GM12878 (cell line): ENCODE measurements around the gene PPM1D. TPM values are rescaled to one million over a fixed set of nuclear protein-coding genes. Genes with fewer than 3 reads are reported as not detected.
"Not testable (repeated sequence)": the region's sequence is repeated elsewhere in the genome, so short reads cannot be mapped to it uniquely, and the experiment has no call there.

Source experiments
- ATAC-seq: fragments of 200-7000 bp; cut with Tn5 transposase; 3 replicates; pipeline ENCODE4 v1.9.1; 2020; ENCODE audit warnings: mild to moderate bottlenecking, moderate library complexity
- BruUV-seq: library from RNA; stranded (reverse); fragments of 400-500 nt; replicated peaks from 2 replicates; lab custom pipeline; 2021; lab: Mats Ljungman, UMichigan
- CTCF ChIA-PET: fragments of 300-600 bp; sonication (Branson Sonifier 250); formaldehyde crosslinking; extraction: SDS; loops from one replicate; lab custom pipeline; 2021; ENCODE audit warnings: inconsistent platforms; lab: Yijun Ruan, JAX
- POLR2A ChIA-PET: fragments of 350-600 bp; formaldehyde crosslinking; extraction: SDS; loops from one replicate; lab custom pipeline; 2021; ENCODE audit warnings: inconsistent platforms; lab: Charles Lee
- RAD21 ChIA-PET: fragments of 300-600 bp; sonication (Branson Sonifier 250); formaldehyde crosslinking; loops from one replicate; lab custom pipeline; 2023; ENCODE audit warnings: antibody characterized with exemption; ENCODE audit not compliant: unreplicated experiment; lab: Charles Lee
- SMC1A ChIA-PET: fragments of 300-600 bp; sonication (Branson Sonifier 250); formaldehyde crosslinking; loops from one replicate; lab custom pipeline; 2023; ENCODE audit not compliant: unreplicated experiment, uncharacterized antibody; lab: Charles Lee
- DNase-seq: peaks from one replicate; pipeline ENCODE4 v3.0.0-alpha.2; 2011; ENCODE audit warnings: low read depth, low spot score
- FAIRE-seq: peaks from 3 replicates; lab custom pipeline; 2011; peaks lifted over from hg19 to GRCh38; lab: Jason Lieb, UNC
- H2AFZ ChIP-seq: 2 replicates; pipeline ENCODE4 v1.6.0; 2011; ENCODE audit warnings: low read depth, low read length, control low read depth; ENCODE audit not compliant: control insufficient read depth
- H3K27ac ChIP-seq: 2 replicates; pipeline ENCODE4 v1.5.1; 2011; ENCODE audit warnings: control low read depth; ENCODE audit not compliant: control insufficient read depth, insufficient read depth
- H3K27me3 ChIP-seq, 2 experiments: replicated peaks in 1 of 2; 2 replicates each; pipeline versions ENCODE4 v1.6.0 to v1.6.1; 2011; ENCODE audit warnings: low read length in 1 of 2; ENCODE audit not compliant: control insufficient read depth in 2 of 2, insufficient read depth in 2 of 2
- H3K36me3 ChIP-seq, 2 experiments: 2 replicates each; pipeline ENCODE4 v1.5.1; 2011; ENCODE audit warnings: low read length in 1 of 2; ENCODE audit not compliant: control insufficient read depth in 2 of 2, insufficient read depth in 2 of 2
- H3K4me1 ChIP-seq: 2 replicates; pipeline ENCODE4 v1.6.1; 2011; ENCODE audit warnings: mild to moderate bottlenecking, low read length, moderate library complexity, mixed read lengths; ENCODE audit not compliant: control insufficient read depth, insufficient read depth
- H3K4me2 ChIP-seq: 2 replicates; pipeline ENCODE4 v1.6.0; 2011; ENCODE audit warnings: control low read depth; ENCODE audit not compliant: control insufficient read depth, insufficient read depth
- H3K4me3 ChIP-seq: fragments of 200-600 bp; sonication (generic); 2 replicates; pipeline ENCODE4 v1.5.1; 2016
- H3K79me2 ChIP-seq: 2 replicates; pipeline ENCODE4 v1.6.0; 2011; ENCODE audit warnings: low read length; ENCODE audit not compliant: control insufficient read depth, insufficient read depth
- H3K9ac ChIP-seq: 2 replicates; pipeline ENCODE4 v1.8.0; 2011; ENCODE audit warnings: low read length, control low read depth, mixed read lengths; ENCODE audit not compliant: control insufficient read depth, insufficient read depth
- H3K9me3 ChIP-seq: replicated peaks from 3 replicates; pipeline ENCODE4 v1.5.1; 2011; ENCODE audit warnings: mild to moderate bottlenecking, low read length; ENCODE audit not compliant: control insufficient read depth, insufficient read depth
- H4K20me1 ChIP-seq: 2 replicates; pipeline ENCODE4 v1.6.0; 2011; ENCODE audit not compliant: control insufficient read depth, insufficient read depth
- ETV6 ChIP-seq, 2 experiments: fragments of 450-650 bp in 1 of 2; IDR thresholded peaks in 1 of 2; conservative IDR thresholded peaks in 1 of 2; 2 replicates each; pipeline ENCODE4 v1.6.1; 2014; ENCODE audit warnings: antibody characterized with exemption in 1 of 2, borderline replicate concordance in 1 of 2, low read depth in 1 of 2, mild to moderate bottlenecking in 1 of 2, moderate library complexity in 1 of 2
- NFXL1 ChIP-seq: fragments of 450-650 bp; IDR thresholded peaks from 2 replicates; pipeline ENCODE4 v1.6.1; 2017; ENCODE audit warnings: antibody characterized with exemption, mild to moderate bottlenecking, borderline replicate concordance
- WGBS: methylation state at CpG from one replicate; pipeline ENCODE4 v1.1.6; 2016; ENCODE audit warnings: low lambda C conversion rate; ENCODE audit not compliant: insufficient replicate concordance, insufficient coverage; ENCODE audit errors: missing lambda C conversion rate; 5-methylcytosine and 5-hydroxymethylcytosine counted together
- in situ Hi-C: fragments of 300-500 bp; cut with MboI; formaldehyde crosslinking; loops from 9 replicates; pipeline ENCODE4 v1.14.3; 2018; ENCODE audit warnings: mixed read lengths
- intact Hi-C: fragments of 100-400 bp; cut with micrococcal nuclease; formaldehyde crosslinking; loops from one replicate; pipeline ENCODE4 v1.14.2; 2022; ENCODE audit not compliant: unreplicated experiment
- polyA plus RNA-seq, 11 experiments: library from polyadenylated mRNA; depleted of rRNA in 4 of 11; unstranded in 6 of 11; stranded (reverse) in 5 of 11; fragments of >200 nt; fragmentation: Nextera tagmentation in 4 of 11; fragmentation: Illumina TruSeq in 1 of 11; extraction: Ambion mirVana in 4 of 11; extraction: Trizol in 1 of 11; gene quantifications; 1 replicate in 1 of 11; 2 replicates in 10 of 11; pipeline versions ENCODE4 v1.2.1 to v1.2.3, GENCODE V29; 2011 to 2016; ENCODE audit warnings: inconsistent platforms in 2 of 11, missing spikeins in 2 of 11, low read depth in 1 of 11
- total RNA-seq, 4 experiments: library from RNA; depleted of rRNA in 3 of 4; stranded (reverse); fragments of >200 nt in 3 of 4; fragmentation: Illumina TruSeq in 1 of 4; extraction: Trizol in 1 of 4; gene quantifications; 2 replicates each; pipeline versions ENCODE4 v1.2.1 to v1.2.3, GENCODE V29; 2013 to 2021

PPM1D gene
- total and polyA plus RNA-seq, 10 of the 15 experiments (the other 5 are each of a cell fraction or from before 2014, with no cell fraction given), result 1.9 to 20.8 (median 10.7) TPM

GRCh38 chr17:60593441-60594036, 6.5 kb upstream of the PPM1D start:
- CTCF ChIA-PET, result interaction anchor here (0.8 to 2.6 kb wide), 3 partner anchors 16 to 44 kb away, joined by 4 to 10 read pairs (median 5); no protein-coding TSS in a partner anchor
- H3K4me2 ChIP-seq, H3K4me3 ChIP-seq, H3K9me3 ChIP-seq, H3K27ac ChIP-seq: not testable (repeated sequence)
- RAD21 ChIA-PET, result interaction anchor here (0.8 kb wide), 1 partner anchor 10 kb away, joined by 3 read pairs; no protein-coding TSS in a partner anchor
- TF ChIP-seq ETV6 (conservative IDR thresholded peaks at IDR 0.05 in 1 of 2, IDR thresholded peaks at IDR 0.05 in 1 of 2; ENCODE audit: borderline replicate concordance in 1 of 2, low read depth in 1 of 2), result 0 out of 4 replicates have a peak, but pooled peaks of 1 of the 2 experiments have one; percentile 36
- peak; percentile 31; the same call in 1 of the 2 replicates for TF ChIP-seq NFXL1
- TF ChIP-seq, all 136 proteins: peak for 2; not testable (repeated sequence) for 134
- ChIA-PET POLR2A (interaction anchor here (0.6 to 0.9 kb wide), 3 partner anchors 17 to 1512 kb away, joined by 3 to 6 read pairs (median 4); no protein-coding TSS in a partner anchor), SMC1A (interaction anchor here (0.8 to 0.9 kb wide), 2 partner anchors 10 to 44 kb away, joined by 3 read pairs; no protein-coding TSS in a partner anchor)
- H3K27me3 ChIP-seq, H3K79me2 ChIP-seq, H3K9ac ChIP-seq, H2AFZ ChIP-seq, H3K4me1 ChIP-seq, DNase-seq, BruUV-seq, FAIRE-seq, H4K20me1 ChIP-seq, intact Hi-C loops, ATAC-seq, H3K36me3 ChIP-seq, in situ Hi-C loops: not testable (repeated sequence)
- 64% methylated on average over 9 of the region's 9 CpGs for WGBS

- DNase-seq, BruUV-seq, H3K79me2 ChIP-seq, H3K36me3 ChIP-seq, H2AFZ ChIP-seq, intact Hi-C loops, H3K9ac ChIP-seq, H3K4me2 ChIP-seq, ATAC-seq, H3K4me3 ChIP-seq, FAIRE-seq, H3K4me1 ChIP-seq, H3K9me3 ChIP-seq, in situ Hi-C loops, H3K27me3 ChIP-seq, H3K27ac ChIP-seq, H4K20me1 ChIP-seq: not testable (repeated sequence)
- ChIA-PET CTCF (interaction anchor here (0.7 to 2.6 kb wide), 7 partner anchors 10 to 63 kb away, joined by 3 to 10 read pairs (median 4); no protein-coding TSS in a partner anchor), RAD21 (interaction anchor here (0.8 kb wide), 1 partner anchor 9 kb away, joined by 3 read pairs; no protein-coding TSS in a partner anchor), SMC1A (interaction anchor here (0.9 kb wide), 1 partner anchor 11 kb away, joined by 3 read pairs; no protein-coding TSS in a partner anchor), POLR2A (interaction anchor here (0.6 to 0.9 kb wide), 3 partner anchors 17 to 1513 kb away, joined by 3 to 6 read pairs (median 4); no protein-coding TSS in a partner anchor)
- 42% methylated on average over 7 of the region's 7 CpGs for WGBS
- TF ChIP-seq ETV6 (conservative IDR thresholded peaks at IDR 0.05 in 1 of 2, IDR thresholded peaks at IDR 0.05 in 1 of 2; ENCODE audit: borderline replicate concordance in 1 of 2, low read depth in 1 of 2), result peak in 1 of 2 experiments; percentile 84; a peak in 1 of 4 replicates
- TF ChIP-seq, all 136 proteins: peak for 1; not testable (repeated sequence) for 135
These were observed 5.8 kb upstream of the PPM1D start for GRCh38 chr17:60594170-60594569.
